ENCODE measurements around the gene FAF2.

FAF2 gene

GRCh38 chr5:176466245-176466871 lies 18.2 kb downstream of the FAF2 start:
- TF ChIP-seq ZFX (IDR thresholded peaks at IDR 0.05) (no peak), CTCF (conservative IDR thresholded peaks at IDR 0.05) (no peak)
- no peak overlapping the region for H3K27ac ChIP-seq

DNA sequence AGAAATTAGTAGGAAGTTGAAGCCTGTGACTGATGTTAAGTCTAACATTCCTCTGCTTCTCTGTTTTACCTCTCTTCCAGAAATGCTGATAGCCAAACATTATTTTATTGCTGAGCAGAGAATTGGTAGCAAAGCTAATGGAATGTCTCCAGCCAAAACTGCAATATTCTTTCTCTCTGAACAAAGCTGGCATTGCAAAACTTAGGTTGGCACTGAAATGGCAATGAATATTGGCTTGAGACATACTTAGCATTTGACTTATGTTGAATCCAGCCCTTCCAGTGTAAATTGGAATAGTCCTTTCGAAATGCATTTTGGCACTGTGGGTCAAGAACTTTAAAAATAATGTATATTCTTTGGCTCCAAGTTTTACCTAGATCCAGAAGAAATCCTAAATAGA lies 21.1 kb downstream of the FAF2 start:
- TF ChIP-seq ZFX (IDR thresholded peaks at IDR 0.05) (no peak), CTCF (conservative IDR thresholded peaks at IDR 0.05) (no peak)

GRCh38 chr5:176470539-176470938 lies 22.4 kb downstream of the FAF2 start:
- no peak overlapping the region for H3K27ac ChIP-seq
- TF ChIP-seq CTCF (conservative IDR thresholded peaks at IDR 0.05): no peak
- no peak for TF ChIP-seq ZFX (IDR thresholded peaks at IDR 0.05)

More for the DNA sequence above, 21.1 kb downstream of the FAF2 start:
- H3K27ac ChIP-seq: no peak overlapping the region

DNA sequence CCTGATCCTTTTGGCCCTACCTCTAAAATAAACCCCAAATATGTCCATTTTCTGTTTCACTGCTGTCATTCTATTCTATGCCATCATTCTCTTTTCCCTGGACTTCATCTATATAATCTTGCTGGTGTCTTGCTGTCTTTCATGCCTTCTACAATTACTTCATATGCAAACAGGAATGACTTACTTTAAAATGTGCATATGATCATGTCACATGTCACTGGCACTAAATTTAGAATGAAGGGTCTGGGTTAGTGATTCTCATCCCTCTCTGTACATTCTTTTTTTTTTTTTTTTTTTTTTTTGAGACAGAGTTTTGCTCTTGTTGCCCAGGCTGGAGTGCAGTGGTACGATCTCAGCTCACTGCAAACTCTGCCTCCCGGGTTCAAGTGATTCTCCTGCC lies 22.9 kb downstream of the FAF2 start:
- H3K27ac ChIP-seq: no peak overlapping the region
- TF ChIP-seq CTCF (conservative IDR thresholded peaks at IDR 0.05) (no peak), ZFX (IDR thresholded peaks at IDR 0.05) (no peak)

GRCh38 chr5:176473335-176474006 lies 25.3 kb downstream of the FAF2 start:
- TF ChIP-seq CTCF (conservative IDR thresholded peaks at IDR 0.05) (no peak), ZFX (IDR thresholded peaks at IDR 0.05) (no peak)
- H3K27ac ChIP-seq: no peak overlapping the region

DNA sequence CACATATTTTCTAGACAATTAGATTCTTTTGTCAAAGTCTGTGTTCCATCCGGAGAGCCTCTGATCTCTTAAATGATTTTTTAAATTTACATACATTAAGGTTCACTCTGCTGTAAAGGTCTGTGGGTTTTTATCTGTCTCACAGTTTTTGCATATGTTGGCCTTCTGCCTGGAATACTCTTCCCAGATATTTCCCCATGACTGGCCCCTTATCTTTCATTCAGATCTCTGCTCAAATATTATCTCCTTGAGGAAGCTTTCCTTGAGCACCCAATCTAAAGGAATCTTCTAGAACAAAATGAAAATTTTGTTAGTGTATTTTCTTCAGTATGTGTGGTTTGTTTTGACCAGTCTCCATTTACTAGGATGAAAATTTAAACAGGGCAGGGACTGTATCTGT lies 26.3 kb downstream of the FAF2 start:
- H3K27ac ChIP-seq: no peak overlapping the region
- no peak for TF ChIP-seq CTCF (conservative IDR thresholded peaks at IDR 0.05)
- TF ChIP-seq ZFX (IDR thresholded peaks at IDR 0.05): no peak

- TF ChIP-seq CTCF (conservative IDR thresholded peaks at IDR 0.05) (no peak), ZFX (IDR thresholded peaks at IDR 0.05) (no peak)
- H3K27ac ChIP-seq: no peak overlapping the region
These were observed 33.5 kb downstream of the FAF2 start for GRCh38 chr5:176481711-176482110.
